GM12878 (cell line): ENCODE data around the gene FBXW7. TPM values are rescaled to one million over a fixed set of nuclear protein-coding genes. Genes with fewer than 3 reads are reported as not detected.

ENCODE experiments used
- ATAC-seq: fragments of 200-7000 bp; cut with Tn5 transposase; 3 replicates; pipeline ENCODE4 v1.9.1; 2020; ENCODE audit warnings: mild to moderate bottlenecking, moderate library complexity
- BruUV-seq: library from RNA; stranded (reverse); fragments of 400-500 nt; replicated peaks from 2 replicates; lab custom pipeline; 2021; lab: Mats Ljungman, UMichigan
- CTCF ChIA-PET: fragments of 300-600 bp; sonication (Branson Sonifier 250); formaldehyde crosslinking; extraction: SDS; loops from one replicate; lab custom pipeline; 2021; ENCODE audit warnings: inconsistent platforms; lab: Yijun Ruan, JAX
- POLR2A ChIA-PET: fragments of 350-600 bp; formaldehyde crosslinking; extraction: SDS; loops from one replicate; lab custom pipeline; 2021; ENCODE audit warnings: inconsistent platforms; lab: Charles Lee
- RAD21 ChIA-PET: fragments of 300-600 bp; sonication (Branson Sonifier 250); formaldehyde crosslinking; loops from one replicate; lab custom pipeline; 2023; ENCODE audit warnings: antibody characterized with exemption; ENCODE audit not compliant: unreplicated experiment; lab: Charles Lee
- SMC1A ChIA-PET: fragments of 300-600 bp; sonication (Branson Sonifier 250); formaldehyde crosslinking; loops from one replicate; lab custom pipeline; 2023; ENCODE audit not compliant: unreplicated experiment, uncharacterized antibody; lab: Charles Lee
- DNase-seq: peaks from one replicate; pipeline ENCODE4 v3.0.0-alpha.2; 2011; ENCODE audit warnings: low read depth, low spot score
- FAIRE-seq: peaks from 3 replicates; lab custom pipeline; 2011; peaks lifted over from hg19 to GRCh38; lab: Jason Lieb, UNC
- H2AFZ ChIP-seq: 2 replicates; pipeline ENCODE4 v1.6.0; 2011; ENCODE audit warnings: low read depth, low read length, control low read depth; ENCODE audit not compliant: control insufficient read depth
- H3K27ac ChIP-seq: 2 replicates; pipeline ENCODE4 v1.5.1; 2011; ENCODE audit warnings: control low read depth; ENCODE audit not compliant: control insufficient read depth, insufficient read depth
- H3K27me3 ChIP-seq, 2 experiments: replicated peaks in 1 of 2; 2 replicates each; pipeline versions ENCODE4 v1.6.0 to v1.6.1; 2011; ENCODE audit warnings: low read length in 1 of 2; ENCODE audit not compliant: control insufficient read depth in 2 of 2, insufficient read depth in 2 of 2
- H3K36me3 ChIP-seq, 2 experiments: 2 replicates each; pipeline ENCODE4 v1.5.1; 2011; ENCODE audit warnings: low read length in 1 of 2; ENCODE audit not compliant: control insufficient read depth in 2 of 2, insufficient read depth in 2 of 2
- H3K4me1 ChIP-seq: 2 replicates; pipeline ENCODE4 v1.6.1; 2011; ENCODE audit warnings: mild to moderate bottlenecking, low read length, moderate library complexity, mixed read lengths; ENCODE audit not compliant: control insufficient read depth, insufficient read depth
- H3K4me2 ChIP-seq: 2 replicates; pipeline ENCODE4 v1.6.0; 2011; ENCODE audit warnings: control low read depth; ENCODE audit not compliant: control insufficient read depth, insufficient read depth
- H3K4me3 ChIP-seq: fragments of 200-600 bp; sonication (generic); 2 replicates; pipeline ENCODE4 v1.5.1; 2016
- H3K79me2 ChIP-seq: 2 replicates; pipeline ENCODE4 v1.6.0; 2011; ENCODE audit warnings: low read length; ENCODE audit not compliant: control insufficient read depth, insufficient read depth
- H3K9ac ChIP-seq: 2 replicates; pipeline ENCODE4 v1.8.0; 2011; ENCODE audit warnings: low read length, control low read depth, mixed read lengths; ENCODE audit not compliant: control insufficient read depth, insufficient read depth
- H3K9me3 ChIP-seq: replicated peaks from 3 replicates; pipeline ENCODE4 v1.5.1; 2011; ENCODE audit warnings: mild to moderate bottlenecking, low read length; ENCODE audit not compliant: control insufficient read depth, insufficient read depth
- H4K20me1 ChIP-seq: 2 replicates; pipeline ENCODE4 v1.6.0; 2011; ENCODE audit not compliant: control insufficient read depth, insufficient read depth
- CHD1 ChIP-seq: IDR thresholded peaks from 2 replicates; pipeline ENCODE4 v1.6.1; 2012; ENCODE audit warnings: low read depth, low read length, improper control_type of control experiment
- JUNB ChIP-seq: IDR thresholded peaks from 2 replicates; pipeline ENCODE4 v1.6.1; 2016; ENCODE audit warnings: antibody characterized with exemption, mild to moderate bottlenecking
- WGBS: methylation state at CpG from one replicate; pipeline ENCODE4 v1.1.6; 2016; ENCODE audit warnings: low lambda C conversion rate; ENCODE audit not compliant: insufficient replicate concordance, insufficient coverage; ENCODE audit errors: missing lambda C conversion rate; 5-methylcytosine and 5-hydroxymethylcytosine counted together
- in situ Hi-C: fragments of 300-500 bp; cut with MboI; formaldehyde crosslinking; loops from 9 replicates; pipeline ENCODE4 v1.14.3; 2018; ENCODE audit warnings: mixed read lengths
- intact Hi-C: fragments of 100-400 bp; cut with micrococcal nuclease; formaldehyde crosslinking; loops from one replicate; pipeline ENCODE4 v1.14.2; 2022; ENCODE audit not compliant: unreplicated experiment
- polyA plus RNA-seq, 11 experiments: library from polyadenylated mRNA; depleted of rRNA in 4 of 11; unstranded in 6 of 11; stranded (reverse) in 5 of 11; fragments of >200 nt; fragmentation: Nextera tagmentation in 4 of 11; fragmentation: Illumina TruSeq in 1 of 11; extraction: Ambion mirVana in 4 of 11; extraction: Trizol in 1 of 11; gene quantifications; 1 replicate in 1 of 11; 2 replicates in 10 of 11; pipeline versions ENCODE4 v1.2.1 to v1.2.3, GENCODE V29; 2011 to 2016; ENCODE audit warnings: inconsistent platforms in 2 of 11, missing spikeins in 2 of 11, low read depth in 1 of 11
- total RNA-seq, 4 experiments: library from RNA; depleted of rRNA in 3 of 4; stranded (reverse); fragments of >200 nt in 3 of 4; fragmentation: Illumina TruSeq in 1 of 4; extraction: Trizol in 1 of 4; gene quantifications; 2 replicates each; pipeline versions ENCODE4 v1.2.1 to v1.2.3, GENCODE V29; 2013 to 2021
- TF ChIP-seq, protein P1 (sequence below): fragments of 450-650 bp; formaldehyde crosslinking; IDR thresholded peaks from 2 replicates; pipeline ENCODE4 v1.5.0; 2022; ENCODE audit warnings: mild to moderate bottlenecking, missing genetic modification characterization
- TF ChIP-seq, protein P2 (sequence below): IDR thresholded peaks from 2 replicates; pipeline ENCODE4 v1.6.1; 2012; ENCODE audit warnings: low read length, inconsistent platforms

The FBXW7 gene
- total and polyA plus RNA-seq, 10 of the 15 experiments (the other 5 are each of a cell fraction or from before 2014, with no cell fraction given) = 35.8 to 118 (median 47.2) TPM

DNA sequence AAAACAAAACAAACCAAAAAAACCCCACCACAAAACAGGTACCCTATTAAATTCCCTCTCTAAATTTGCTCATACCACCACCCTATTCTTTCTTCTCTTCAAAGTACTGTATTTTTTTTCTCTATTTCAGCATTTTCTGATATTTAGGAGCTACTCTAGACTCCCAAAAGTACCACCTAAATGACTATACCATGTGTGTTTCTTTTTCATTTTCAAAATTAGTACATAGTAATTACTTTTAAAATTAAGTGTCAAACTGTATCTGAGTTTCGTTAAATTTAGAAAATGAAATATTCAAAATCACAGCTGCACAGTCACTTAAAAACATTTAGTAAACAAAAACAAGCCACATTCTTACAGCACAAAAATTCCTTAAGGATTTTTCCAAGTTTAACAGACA is 161.7 kb downstream of the FBXW7 start:
- ChIA-PET CTCF (interaction anchor here (0.8 to 4.2 kb wide), 10 partner anchors 9 to 1257 kb away, joined by 3 to 20 read pairs (median 4); no protein-coding TSS in a partner anchor), POLR2A (interaction anchor here (1.3 kb wide), 2 partner anchors 16 to 97 kb away, joined by 3 to 4 read pairs; no protein-coding TSS in a partner anchor), SMC1A (interaction anchor here (0.9 to 3.7 kb wide), 14 partner anchors 10 to 272 kb away, joined by 3 to 16 read pairs (median 4); no protein-coding TSS in a partner anchor), RAD21 (interaction anchor here (0.8 to 4.3 kb wide), 4 partner anchors 9 to 21 kb away, joined by 3 to 17 read pairs (median 4); no protein-coding TSS in a partner anchor)
- Histone ChIP-seq H3K4me3 (no peak overlapping the region), H3K9ac (no peak overlapping the region), H3K4me2 (peak overlapping the region; percentile 61; the same call in 1 of the 2 replicates), H4K20me1 (no peaks in the 10 kb centered on the region), H3K36me3 (no peaks in the 10 kb centered on the region), H3K79me2 (peaks cover 15% of the 10 kb centered on the region), H3K27me3 (no peaks in the 10 kb centered on the region), H3K9me3 (no peaks in the 10 kb centered on the region), H2AFZ (no peak overlapping the region), H3K4me1 (peaks cover 13% of the 10 kb centered on the region), H3K27ac (no peak overlapping the region)
- TF ChIP-seq JUNB (peak; percentile 54; the same call in 1 of the 2 replicates), CHD1 (no peak)
- TF ChIP-seq, protein P1, sequence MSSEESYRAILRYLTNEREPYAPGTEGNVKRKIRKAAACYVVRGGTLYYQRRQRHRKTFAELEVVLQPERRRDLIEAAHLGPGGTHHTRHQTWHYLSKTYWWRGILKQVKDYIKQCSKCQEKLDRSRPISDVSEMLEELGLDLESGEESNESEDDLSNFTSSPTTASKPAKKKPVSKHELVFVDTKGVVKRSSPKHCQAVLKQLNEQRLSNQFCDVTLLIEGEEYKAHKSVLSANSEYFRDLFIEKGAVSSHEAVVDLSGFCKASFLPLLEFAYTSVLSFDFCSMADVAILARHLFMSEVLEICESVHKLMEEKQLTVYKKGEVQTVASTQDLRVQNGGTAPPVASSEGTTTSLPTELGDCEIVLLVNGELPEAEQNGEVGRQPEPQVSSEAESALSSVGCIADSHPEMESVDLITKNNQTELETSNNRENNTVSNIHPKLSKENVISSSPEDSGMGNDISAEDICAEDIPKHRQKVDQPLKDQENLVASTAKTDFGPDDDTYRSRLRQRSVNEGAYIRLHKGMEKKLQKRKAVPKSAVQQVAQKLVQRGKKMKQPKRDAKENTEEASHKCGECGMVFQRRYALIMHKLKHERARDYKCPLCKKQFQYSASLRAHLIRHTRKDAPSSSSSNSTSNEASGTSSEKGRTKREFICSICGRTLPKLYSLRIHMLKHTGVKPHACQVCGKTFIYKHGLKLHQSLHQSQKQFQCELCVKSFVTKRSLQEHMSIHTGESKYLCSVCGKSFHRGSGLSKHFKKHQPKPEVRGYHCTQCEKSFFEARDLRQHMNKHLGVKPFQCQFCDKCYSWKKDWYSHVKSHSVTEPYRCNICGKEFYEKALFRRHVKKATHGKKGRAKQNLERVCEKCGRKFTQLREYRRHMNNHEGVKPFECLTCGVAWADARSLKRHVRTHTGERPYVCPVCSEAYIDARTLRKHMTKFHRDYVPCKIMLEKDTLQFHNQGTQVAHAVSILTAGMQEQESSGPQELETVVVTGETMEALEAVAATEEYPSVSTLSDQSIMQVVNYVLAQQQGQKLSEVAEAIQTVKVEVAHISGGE (CRISPR knock-in tag) = no peak
- TF ChIP-seq, protein P2, sequence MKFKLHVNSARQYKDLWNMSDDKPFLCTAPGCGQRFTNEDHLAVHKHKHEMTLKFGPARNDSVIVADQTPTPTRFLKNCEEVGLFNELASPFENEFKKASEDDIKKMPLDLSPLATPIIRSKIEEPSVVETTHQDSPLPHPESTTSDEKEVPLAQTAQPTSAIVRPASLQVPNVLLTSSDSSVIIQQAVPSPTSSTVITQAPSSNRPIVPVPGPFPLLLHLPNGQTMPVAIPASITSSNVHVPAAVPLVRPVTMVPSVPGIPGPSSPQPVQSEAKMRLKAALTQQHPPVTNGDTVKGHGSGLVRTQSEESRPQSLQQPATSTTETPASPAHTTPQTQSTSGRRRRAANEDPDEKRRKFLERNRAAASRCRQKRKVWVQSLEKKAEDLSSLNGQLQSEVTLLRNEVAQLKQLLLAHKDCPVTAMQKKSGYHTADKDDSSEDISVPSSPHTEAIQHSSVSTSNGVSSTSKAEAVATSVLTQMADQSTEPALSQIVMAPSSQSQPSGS = 0 out of 2 replicates have a peak, but pooled peaks have one; percentile 24
- ATAC-seq = peak; percentile 44
- no peak for FAIRE-seq
- no TSS peak for BruUV-seq
- in situ Hi-C loops = no loop called here
- 7% methylated on average over 1 of the region's 1 CpG for WGBS
- intact Hi-C loops = loop anchor here (10.0 kb wide), 1 partner anchor 609 kb away; the partner anchor contains the start of gene GATB
- DNase-seq = no peak
